MV-4-11 (cell line): ENCODE results near the gene MMP17.

Experiments used
- DNase-seq: peaks from one replicate; lab custom pipeline; 2025; lab: John Stamatoyannopoulos, UW

MMP17 gene

DNA sequence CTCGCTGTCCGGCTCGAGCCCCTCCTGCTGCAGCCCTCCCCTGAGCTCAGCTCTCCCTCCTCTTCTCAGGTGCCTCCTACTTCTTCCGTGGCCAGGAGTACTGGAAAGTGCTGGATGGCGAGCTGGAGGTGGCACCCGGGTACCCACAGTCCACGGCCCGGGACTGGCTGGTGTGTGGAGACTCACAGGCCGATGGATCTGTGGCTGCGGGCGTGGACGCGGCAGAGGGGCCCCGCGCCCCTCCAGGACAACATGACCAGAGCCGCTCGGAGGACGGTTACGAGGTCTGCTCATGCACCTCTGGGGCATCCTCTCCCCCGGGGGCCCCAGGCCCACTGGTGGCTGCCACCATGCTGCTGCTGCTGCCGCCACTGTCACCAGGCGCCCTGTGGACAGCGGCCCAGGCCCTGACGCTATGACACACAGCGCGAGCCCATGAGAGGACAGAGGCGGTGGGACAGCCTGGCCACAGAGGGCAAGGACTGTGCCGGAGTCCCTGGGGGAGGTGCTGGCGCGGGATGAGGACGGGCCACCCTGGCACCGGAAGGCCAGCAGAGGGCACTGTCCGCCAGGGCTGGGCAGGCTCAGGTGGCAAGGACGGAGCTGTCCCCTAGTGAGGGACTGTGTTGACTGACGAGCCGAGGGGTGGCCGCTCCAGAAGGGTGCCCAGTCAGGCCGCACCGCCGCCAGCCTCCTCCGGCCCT is 22.8 kb downstream of the MMP17 start:
- DNase-seq = no peak

DNA sequence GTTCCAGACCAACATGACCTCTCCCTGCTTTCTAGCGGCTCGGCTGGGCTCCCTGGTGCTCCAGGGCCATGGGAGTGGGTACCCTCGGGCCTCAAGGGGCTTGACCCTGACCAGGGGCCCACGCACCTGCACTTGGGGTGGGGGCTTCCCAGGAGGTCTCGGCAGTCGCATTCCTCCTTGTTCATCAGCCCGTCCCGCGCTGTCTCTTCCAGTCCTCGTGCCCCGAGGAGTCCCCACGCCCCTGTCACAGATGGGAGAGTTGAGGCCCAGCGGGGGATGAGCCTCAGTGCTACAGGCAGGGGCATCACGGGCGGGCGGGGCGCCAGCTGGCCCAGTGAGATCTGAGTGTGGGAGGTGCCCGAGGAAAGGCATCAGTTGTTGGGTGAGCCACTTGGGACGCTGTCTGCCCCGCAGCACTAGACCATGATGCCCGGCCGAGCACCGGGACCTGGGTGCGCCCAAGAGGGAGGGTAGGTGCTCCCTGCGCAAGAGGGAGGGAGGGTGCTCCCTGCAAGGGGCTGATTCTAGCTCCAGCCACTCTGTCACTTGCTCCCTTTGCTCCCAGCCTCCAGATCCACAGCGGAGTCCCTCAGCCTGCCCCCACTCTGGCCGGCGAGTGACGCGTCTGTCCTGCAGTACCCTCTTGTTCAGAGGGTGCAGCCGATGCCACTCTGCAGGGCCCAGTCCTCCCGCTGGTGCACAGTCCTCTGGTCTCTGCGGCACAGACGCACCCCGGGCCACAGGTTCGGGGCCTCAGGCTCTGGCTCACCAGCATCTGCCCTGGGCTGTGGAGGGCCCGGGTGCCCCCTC is 23.8 kb downstream of the MMP17 start:
- peak; percentile 46 for DNase-seq

DNA sequence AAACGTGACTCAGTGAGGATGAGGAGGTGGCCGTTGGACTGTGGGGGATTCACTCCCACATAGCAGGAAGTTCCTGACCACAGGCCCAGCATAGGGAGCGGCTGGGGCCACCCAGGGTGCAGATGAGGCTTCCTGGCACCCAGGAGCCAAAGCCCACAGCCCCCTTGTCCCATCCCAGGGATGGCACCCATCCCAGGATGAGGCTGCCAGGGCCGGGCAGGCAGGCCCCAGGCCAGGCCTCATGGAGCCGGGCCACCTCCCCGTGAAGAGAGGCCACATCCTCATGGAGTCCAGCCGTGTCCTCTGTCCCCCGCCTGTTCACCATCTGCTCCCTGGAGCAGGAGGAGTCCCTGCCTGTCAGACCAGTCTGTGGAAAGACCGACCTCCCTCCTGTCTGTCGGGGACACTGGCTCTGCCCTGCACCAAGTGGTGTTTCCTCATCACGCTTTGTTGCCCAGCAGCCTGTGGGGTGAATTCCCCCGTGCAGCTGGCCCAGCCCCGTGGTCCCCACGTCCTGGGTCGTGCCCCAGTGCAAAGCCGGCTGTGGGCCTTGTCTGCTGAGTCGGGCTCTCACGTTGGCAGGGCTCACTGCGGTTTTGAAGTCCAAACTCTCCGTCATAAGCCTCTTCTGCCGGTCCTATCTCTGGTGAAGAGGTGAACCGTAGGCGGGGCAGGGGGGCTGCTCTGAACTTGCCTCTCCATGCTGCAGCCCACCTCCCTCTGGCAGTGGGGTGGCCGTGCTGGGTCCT is 24.5 kb downstream of the MMP17 start:
- DNase-seq = peak; percentile 85

DNA sequence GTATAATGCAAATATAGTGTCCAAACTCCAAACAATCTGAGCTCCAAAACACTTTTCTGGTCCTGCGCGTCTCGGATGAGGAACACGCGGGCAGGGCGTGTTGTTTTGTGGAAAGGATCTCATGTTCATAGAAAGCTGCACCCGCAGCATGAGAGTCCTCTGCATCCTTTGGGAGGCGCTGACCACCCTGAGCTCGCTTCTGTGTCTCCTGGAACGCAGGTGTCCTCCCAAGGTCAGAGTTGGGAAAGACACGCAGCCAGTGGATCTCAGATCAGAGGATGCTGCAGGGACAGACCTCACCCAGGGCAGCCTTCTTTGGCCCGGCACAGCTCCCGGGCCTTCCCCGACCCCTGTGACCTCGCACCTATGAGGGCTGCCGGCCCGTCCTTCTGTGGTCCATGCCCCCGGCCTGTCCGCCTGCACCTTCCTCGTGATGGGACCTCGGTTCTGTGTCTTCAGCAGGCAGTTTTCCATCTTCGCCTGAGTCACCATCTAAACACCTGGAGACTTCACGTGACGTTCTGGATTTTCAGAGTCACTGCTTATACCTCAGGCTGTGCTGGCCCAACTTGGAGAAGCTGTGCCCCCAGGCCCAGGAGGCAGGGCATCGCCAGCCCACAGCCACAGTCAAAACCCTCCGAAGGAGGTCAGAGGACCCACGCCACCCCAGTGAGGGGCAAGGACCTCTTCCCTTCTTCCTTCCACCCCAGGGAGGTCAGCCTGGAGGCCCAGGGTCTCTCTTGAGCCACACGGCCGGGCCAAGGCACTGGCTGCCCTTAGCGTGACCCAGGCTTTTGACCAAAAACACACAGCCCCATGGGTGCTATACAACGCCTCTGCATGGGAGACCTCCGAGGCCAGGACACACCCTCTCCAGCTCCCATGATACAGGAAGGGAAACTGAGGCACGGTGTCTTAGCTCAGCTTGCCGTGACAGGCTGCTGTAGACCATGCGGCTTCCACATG is 25.9 kb downstream of the MMP17 start:
- DNase-seq = no peak

DNA sequence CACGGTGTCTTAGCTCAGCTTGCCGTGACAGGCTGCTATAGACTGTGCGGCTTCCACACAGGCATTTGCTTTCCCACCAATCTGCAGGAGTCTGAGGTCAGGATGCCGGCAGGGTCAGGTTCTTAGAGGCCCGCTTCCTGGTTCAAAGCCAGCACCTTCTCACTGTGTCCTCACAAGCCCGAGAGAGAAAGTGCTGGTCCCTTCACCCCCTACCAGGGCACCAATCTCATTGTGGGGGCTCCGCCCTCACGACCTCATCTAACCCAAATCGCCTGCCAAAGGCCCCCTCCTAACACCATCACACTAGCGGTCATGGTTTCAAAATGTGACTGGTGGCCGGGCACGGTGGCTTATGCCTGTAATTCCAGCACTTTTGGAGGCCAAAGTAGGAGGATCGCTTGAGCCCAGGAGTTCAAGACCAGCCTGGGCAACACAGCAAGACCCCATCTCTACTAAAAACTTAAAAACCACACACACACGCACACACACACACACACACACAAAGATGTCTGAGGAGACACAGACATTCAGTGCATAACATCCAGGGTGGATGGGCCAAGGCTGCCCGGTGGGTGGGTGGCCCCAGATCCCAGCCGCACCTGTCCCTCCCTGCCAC is 26.8 kb downstream of the MMP17 start:
- no peak for DNase-seq

DNA sequence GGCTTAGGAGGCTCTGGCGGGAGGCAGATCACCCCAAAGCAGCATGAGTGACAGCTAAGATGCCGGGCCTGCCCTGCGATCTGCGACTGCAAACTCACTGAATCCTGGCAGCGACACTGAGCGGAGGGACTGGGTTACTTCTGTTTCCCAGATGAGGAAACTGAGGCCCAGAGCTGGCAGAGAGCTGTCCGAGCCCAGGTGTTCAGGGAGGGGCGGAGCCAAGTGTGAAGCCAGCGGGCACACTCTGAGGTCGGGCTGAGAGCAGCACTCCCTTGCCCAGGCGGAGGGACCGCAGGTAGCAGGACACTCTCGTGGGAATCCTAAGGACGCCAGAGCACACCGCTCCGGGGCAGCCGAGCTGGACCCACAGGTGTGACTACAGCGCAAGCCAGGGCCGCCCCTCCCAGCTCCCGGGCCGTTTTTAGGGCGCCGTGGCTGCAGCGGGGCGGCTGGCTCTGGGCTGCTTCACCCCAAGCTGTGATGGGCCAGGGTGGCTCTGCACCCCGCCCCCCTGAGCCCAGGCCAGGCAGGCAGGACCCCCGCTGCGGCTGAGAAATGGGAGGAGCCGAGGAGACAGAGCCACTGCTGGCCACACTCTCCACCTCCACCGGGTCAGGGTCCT is 27.4 kb downstream of the MMP17 start:
- no peak for DNase-seq

DNA sequence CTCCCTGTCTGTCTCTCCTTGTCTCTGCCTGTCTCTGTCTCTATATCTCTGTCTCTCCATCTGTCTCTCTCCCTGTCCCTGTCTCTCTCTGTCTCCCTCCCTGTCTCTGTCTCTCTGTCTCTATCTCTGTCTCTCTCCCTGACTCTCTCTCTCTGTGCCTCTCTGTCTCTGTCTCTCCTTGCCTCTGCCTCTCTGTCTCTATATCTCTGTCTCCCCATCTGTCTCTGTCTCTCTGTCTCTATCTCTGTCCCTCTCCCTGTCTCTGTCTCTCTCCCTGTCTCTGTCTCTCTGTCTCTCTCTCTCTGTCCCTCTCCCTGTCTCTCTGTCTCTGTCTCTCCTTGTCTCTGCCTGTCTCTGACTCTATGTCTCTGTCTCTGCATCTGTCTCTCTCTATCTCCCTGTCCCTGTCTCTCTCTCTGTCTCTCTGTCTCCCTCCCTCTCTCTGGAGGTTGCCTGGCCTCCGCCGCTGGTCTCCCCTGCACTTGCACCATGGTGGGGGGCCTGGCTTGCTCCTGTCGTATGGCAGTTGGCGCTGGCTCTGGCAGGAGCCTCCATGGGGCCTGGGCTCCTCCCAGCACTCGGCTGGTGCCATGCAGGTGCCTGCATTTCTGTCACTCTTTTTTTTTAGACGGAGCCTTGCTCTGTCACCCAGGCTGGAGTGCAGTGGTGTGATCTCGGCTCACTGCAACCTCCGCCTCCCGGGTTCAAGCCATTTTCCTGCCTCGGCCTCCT is 28.3 kb downstream of the MMP17 start:
- DNase-seq = no peak

DNA sequence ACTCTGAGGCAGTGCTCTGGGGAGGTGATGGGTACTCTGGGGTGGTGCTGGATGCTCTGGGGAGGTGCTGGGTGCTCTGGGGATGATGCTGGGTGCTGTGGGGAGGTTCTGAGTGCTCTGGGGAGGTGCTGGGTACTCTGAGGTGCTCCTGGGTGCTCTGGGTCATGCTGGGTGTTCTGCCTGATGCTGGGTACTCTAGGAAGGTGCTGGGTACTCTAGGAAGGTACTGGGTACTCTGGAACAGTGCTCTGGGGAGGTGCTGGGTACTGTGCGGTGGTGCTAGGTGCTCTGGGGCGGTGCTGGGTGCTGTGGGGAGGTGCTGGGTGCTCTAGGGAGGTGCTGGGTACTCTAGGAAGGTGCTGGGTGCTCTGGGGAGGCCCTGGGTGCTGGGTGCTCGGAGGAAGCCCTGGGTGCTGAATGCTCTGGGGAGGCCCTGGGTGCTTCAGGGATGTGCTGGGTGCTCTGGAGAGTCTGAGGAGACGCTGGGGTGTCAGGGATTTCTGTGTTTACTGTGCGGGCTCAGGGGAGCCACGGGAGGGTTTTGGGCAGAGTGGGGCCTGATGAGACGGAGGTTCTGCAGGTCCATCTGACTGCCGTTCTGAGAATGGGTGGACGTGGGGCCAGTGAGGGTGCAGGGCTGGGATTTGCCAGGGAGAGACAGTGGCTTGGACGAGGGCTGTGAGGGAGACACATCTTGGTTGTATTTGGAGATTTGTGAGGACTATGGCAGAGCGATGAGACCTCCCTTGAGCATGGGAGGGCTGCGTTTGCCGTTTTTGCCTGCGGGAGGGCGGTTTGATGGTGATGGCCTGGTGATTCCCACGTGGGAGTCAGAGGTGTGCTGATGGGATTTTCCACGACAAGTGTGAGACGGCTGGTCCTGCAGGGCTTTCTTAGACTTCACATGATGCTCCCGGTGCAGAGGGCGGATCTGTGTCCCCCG is 30.0 kb downstream of the MMP17 start:
- DNase-seq = no peak

DNA sequence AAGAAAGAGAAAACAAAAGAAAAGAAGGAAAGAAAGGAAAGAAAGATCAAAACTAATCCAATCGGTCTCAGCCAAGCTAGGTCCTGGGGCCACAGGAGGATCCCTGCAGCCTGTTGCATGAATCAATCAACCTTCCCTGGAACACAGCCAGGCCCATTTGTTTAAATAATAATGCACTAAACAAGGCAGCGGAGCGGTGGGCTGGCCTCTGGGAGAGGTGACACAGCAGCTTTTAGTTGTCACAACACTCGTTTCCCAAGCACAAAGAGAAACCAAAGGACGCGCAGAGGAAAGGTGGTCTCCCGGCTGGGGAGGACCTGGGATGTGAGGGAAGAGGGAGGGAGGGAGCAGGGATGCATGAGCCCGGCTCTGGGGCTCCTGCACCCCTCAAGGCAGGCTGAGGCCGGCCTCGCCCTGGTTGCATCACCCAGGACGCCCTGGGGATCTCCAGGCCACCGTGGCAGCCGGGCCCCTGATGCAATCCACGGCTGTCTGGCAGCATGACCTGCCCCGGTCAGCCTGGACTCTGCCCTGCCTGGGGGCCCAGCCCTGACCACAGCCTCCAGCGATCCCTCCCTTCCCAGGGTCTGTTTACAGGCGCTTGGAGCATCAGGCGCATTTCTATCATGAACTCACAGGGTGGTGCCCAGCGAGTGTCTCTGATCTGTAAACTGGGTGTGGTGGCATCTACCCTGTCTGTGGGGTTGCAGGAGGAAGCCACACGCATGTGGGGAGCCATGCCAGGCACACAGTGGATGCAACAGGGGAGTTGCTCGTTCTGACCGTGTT is 32.5 kb downstream of the MMP17 start:
- DNase-seq = peak; percentile 70

DNA sequence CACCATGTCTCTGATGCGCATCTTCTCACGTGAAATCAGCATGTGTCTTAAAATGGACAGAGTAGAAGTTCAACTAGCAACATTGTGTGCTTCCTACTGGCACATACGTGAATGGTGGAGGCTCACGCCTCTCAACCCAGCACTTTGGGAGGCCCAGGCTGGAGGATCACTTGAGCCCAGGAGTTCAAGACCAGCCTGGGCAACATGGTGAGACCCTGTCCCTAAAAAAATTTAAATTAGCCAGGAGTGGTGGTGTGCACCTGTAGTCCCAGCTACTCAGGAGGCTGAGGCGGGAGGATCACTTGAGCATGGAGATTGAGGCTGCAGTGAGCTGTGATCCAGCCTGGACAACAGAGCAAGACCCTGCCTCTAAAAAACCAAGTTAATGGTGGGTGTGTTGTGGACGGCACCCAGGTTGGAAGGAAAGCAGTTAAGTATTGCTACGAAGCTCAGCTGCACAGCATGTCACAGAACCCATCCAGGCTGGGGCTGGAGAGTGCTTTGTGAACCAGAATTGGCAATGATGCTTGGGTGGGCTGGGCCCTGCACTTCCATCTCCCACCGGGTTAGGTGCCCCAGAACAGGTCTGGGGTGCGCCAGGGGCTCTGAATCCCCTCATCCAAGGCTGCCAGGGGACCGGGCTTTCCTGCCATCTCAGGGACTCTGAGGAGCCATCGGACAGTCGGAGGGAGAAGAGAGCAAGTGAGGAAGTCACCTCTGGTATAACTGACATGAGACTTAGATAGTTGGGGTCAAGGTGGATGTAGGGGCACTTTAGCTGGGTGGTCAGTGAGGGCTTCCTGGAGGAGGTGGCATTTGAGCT is 33.3 kb downstream of the MMP17 start:
- DNase-seq = no peak

DNA sequence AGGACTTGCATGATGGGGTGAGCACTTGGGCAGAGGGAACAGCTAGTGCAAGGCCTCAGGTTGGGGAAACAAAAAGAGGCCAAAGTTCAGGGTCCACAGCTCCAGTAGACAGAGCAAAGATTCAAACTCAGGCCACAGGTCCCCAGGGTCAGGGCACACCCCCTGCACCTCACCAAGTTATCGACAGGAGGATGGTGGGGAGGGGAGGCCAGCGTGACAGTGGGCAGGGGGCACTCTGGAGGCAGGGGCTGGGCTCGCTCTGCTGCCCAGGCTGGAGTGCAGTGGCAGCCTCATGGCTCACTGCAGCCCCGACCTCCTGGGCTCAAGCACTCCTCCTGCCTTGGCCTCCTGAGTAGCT is 33.9 kb downstream of the MMP17 start:
- DNase-seq = no peak

DNA sequence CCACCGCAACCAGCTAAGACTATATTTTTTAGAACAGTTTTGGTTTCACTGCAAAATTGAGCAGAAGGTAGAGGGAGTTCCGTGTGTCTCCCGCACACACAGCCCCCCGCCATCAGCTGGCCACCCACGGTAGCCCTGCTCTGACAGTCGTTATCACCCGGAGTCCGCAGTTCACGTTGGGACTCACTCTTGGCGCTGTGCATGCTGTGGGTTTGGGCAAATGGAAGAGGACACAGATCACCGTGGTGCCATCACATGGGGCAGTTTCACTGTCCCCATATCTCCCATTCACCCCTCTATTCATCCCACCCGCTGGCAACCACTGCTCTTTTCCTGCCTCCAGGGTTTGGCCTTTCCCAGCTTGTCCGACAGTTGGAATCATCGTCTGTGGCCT is 34.4 kb downstream of the MMP17 start:
- DNase-seq = no peak

DNA sequence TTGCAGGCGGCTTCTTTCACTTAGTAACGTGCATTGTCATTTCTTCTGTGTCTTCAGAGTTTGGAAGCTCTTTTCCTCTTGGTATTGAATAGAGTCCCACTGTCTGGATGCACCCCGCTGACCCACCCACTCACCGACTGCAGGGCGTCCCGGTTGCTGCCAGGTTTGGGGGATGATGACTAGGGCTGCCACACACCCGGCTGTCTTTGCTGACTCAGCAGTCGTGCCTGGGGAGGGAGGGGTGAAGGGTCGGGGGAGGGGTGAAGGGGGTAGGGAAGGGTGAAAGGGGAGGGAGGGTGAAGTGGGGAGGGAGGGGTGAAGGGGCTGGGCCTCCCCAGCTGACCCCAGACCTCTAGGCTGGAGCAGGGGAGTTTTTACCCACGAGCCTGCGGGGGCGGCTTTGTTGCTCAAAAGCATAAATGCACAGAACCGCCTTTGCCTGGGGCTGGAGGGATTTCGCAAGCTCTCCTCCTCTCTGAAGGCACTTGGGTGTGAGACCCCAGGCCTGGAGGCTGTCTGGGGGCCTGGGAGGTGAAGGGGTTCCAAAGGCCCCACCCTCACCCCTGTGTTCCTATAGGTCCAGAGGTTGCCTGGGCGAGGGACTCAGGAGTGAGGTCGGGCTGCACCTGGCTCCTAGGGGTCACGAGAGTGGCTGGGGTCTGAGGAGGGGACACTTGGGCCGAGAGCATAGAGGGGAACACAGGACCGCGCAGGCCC is 35.0 kb downstream of the MMP17 start:
- peak; percentile 70 for DNase-seq

DNA sequence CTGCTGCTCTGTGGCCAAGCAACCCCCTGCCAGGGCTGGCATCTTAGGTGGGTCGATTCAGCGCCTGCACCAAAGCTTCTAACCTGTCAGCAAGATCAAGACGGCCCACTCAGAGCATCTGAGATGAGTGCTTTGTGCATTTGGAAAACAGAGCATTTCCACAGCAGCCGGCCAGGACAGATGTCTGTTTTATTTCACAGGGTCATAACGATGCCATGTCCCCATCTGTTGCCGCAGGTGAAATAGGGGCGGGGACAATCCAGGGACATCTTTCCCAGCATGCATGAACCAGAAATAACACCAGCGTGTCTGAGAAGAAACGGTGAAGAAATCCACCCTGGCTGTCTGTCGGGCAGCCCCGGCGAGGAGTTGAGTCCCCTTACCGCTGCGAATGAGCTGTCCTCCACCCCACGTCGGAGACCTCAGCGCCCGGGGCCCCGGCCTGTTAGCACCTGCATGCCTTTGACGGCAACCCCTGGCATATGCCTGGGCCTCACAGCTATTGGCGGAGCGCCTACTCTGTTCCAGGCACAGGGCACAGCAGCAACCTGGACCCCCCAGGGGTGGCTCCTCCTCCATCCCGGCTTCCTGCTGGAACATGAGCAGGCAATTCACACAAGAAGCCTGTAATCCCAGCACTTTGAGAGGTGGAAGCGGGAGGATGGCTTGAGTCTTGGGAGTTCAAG is 35.7 kb downstream of the MMP17 start:
- DNase-seq = no peak

DNA sequence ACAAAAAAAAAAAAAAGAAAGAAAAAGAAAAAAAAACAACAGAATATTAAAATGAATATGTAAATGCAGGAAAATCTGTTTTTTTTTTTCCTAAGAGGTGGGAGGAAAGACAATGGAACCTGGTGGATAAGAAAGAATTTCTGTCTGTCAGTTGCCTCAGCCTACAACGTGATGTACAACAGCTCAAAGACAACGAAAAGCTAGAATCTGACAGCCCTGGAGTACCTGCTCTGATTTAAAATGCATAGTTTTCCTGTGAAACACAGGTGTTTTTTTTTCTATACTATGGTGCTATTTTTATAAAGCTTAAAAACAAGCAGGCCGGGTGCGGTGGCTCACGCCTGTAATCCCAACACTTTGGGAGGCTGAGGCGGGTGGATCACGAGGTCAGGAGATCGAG is 36.3 kb downstream of the MMP17 start:
- no peak for DNase-seq
